GM19035 (cell line): ENCODE measurements around the gene CCDC198.

ENCODE experiments used
- ATAC-seq: cut with Tn5 transposase; IDR thresholded peaks from one replicate; pipeline ENCODE4 v1.9.1; 2021; ENCODE audit not compliant: unreplicated experiment

Gene CCDC198

GRCh38 chr14:57493467-57494181 lies at the start of gene CCDC198:
Gene CCDC198, minus strand, starts transcription at chr14:57493857. Its CDS starts 142 bp downstream, at chr14:57493715.
- ATAC-seq: no peak

GRCh38 chr14:57533214-57533613 lies 39.6 kb upstream of the CCDC198 start:
- ATAC-seq: no peak

GRCh38 chr14:57530571-57530970 lies 36.9 kb upstream of the CCDC198 start:
- no peak for ATAC-seq

- no peak for ATAC-seq
Observed at GRCh38 chr14:57526942-57527341, 33.3 kb upstream of the CCDC198 start.

- ATAC-seq: no peak
Observed at GRCh38 chr14:57519043-57519442, 25.4 kb upstream of the CCDC198 start.

- no peak for ATAC-seq
Observed at GRCh38 chr14:57512220-57512619, 18.6 kb upstream of the CCDC198 start.

- ATAC-seq: no peak
Observed at GRCh38 chr14:57508756-57509155, 15.1 kb upstream of the CCDC198 start.

GRCh38 chr14:57502586-57503254 lies 9.1 kb upstream of the CCDC198 start:
- no peak for ATAC-seq

- no peak for ATAC-seq
Observed at GRCh38 chr14:57501039-57501557, 7.4 kb upstream of the CCDC198 start.

- no peak for ATAC-seq
Observed at GRCh38 chr14:57498659-57499058, 5.0 kb upstream of the CCDC198 start.

GRCh38 chr14:57498035-57498434 lies 4.4 kb upstream of the CCDC198 start:
- no peak for ATAC-seq

- no peak for ATAC-seq
Observed at GRCh38 chr14:57495416-57495815, 1.8 kb upstream of the CCDC198 start.

GRCh38 chr14:57492859-57493258 lies 798 bp downstream of the CCDC198 start:
- no peak for ATAC-seq

GRCh38 chr14:57491640-57492039 lies 2.0 kb downstream of the CCDC198 start:
- no peak for ATAC-seq

- no peak for ATAC-seq
Observed at GRCh38 chr14:57487771-57488170, 5.9 kb downstream of the CCDC198 start.

GRCh38 chr14:57486767-57487379 lies 6.8 kb downstream of the CCDC198 start:
- ATAC-seq: no peak

- peak; percentile 92 for ATAC-seq
Observed at GRCh38 chr14:57485635-57486034, 8.0 kb downstream of the CCDC198 start.

- no peak for ATAC-seq
Observed at GRCh38 chr14:57482120-57482519, 11.5 kb downstream of the CCDC198 start.

GRCh38 chr14:57480051-57480450 lies 13.6 kb downstream of the CCDC198 start:
- ATAC-seq: no peak

GRCh38 chr14:57479197-57479596 lies 14.5 kb downstream of the CCDC198 start:
- ATAC-seq: no peak

- no peak for ATAC-seq
Observed at GRCh38 chr14:57478050-57478449, 15.6 kb downstream of the CCDC198 start.

GRCh38 chr14:57470909-57471308 lies 22.7 kb downstream of the CCDC198 start:
- no peak for ATAC-seq
